ENCODE results near the gene RASGRF2. TPM values are rescaled to one million over a fixed set of nuclear protein-coding genes. Genes with fewer than 3 reads are reported as not detected.

The RASGRF2 gene
- total RNA-seq, 2 donors from 2014 or later, result 6.9 to 13.9 TPM

DNA sequence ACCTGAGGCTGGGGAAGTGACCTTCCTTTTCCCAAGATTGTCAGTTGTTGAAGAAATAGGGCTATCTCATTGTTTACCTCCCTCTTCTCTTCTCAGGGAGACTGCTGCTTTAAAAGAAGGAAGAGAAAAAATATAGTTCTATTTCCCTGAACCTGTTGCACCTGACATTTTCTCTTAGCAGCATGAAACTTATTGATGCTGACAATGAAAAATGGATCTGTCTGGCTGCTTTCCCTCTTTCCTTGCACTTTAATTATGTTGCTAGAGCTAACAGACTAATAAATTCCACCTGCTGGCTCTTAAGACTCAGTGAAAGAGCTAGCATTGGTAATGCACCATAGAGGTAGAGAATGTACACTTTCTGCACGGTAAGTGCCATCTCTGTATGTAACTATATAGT is 266.8 kb downstream of the RASGRF2 start:
- H3K4me1 ChIP-seq (ENCODE audit: control insufficient read depth in 1 of 2, low read depth in 2 of 2), result peaks cover 2 to 4% of the 10 kb centered on the region in 2 donors
- H3K36me3 ChIP-seq, result no peaks in the 10 kb centered on the region
- TF ChIP-seq, protein P1, sequence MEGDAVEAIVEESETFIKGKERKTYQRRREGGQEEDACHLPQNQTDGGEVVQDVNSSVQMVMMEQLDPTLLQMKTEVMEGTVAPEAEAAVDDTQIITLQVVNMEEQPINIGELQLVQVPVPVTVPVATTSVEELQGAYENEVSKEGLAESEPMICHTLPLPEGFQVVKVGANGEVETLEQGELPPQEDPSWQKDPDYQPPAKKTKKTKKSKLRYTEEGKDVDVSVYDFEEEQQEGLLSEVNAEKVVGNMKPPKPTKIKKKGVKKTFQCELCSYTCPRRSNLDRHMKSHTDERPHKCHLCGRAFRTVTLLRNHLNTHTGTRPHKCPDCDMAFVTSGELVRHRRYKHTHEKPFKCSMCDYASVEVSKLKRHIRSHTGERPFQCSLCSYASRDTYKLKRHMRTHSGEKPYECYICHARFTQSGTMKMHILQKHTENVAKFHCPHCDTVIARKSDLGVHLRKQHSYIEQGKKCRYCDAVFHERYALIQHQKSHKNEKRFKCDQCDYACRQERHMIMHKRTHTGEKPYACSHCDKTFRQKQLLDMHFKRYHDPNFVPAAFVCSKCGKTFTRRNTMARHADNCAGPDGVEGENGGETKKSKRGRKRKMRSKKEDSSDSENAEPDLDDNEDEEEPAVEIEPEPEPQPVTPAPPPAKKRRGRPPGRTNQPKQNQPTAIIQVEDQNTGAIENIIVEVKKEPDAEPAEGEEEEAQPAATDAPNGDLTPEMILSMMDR (IDR thresholded peaks at IDR 0.05), result no peak
- H3K4me3 ChIP-seq, result no peak overlapping the region
- no peaks in the 10 kb centered on the region for H3K27me3 ChIP-seq (replicated peaks; ENCODE audit: insufficient read depth)
- ATAC-seq (ENCODE audit: insufficient number of reproducible peaks, low FRiP score, low read depth) (no peak), DNase-seq (ENCODE audit: low spot score) (no peak)
- no peaks in the 10 kb centered on the region for H3K9me3 ChIP-seq
- H3K27ac ChIP-seq, result no peak overlapping the region

DNA sequence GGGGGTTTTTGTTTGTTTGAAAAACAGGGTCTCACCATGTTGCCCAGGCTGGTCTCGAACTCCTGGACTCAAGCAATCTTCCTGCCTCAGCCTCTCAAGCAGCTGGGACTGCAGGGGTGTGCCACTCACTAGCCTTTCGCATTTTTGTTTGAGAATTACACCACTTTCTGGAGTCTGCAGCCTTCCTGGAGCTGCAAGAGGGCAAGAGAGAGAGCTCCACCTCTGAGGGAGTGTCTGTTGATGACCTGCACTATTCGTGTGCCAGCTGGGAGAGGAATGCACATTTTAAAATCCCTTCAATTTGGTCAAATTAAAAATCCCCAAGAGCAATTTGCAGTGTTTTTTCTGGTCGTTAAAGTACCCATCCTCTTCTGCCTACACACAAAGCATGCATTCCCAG is 267.9 kb downstream of the RASGRF2 start:
- no peaks in the 10 kb centered on the region for H3K27me3 ChIP-seq (replicated peaks; ENCODE audit: insufficient read depth)
- TF ChIP-seq, protein P1 (IDR thresholded peaks at IDR 0.05), result no peak
- ATAC-seq (ENCODE audit: insufficient number of reproducible peaks, low FRiP score, low read depth) (no peak), DNase-seq (ENCODE audit: low spot score) (no peak)
- no peak overlapping the region for H3K4me3 ChIP-seq
- H3K9me3 ChIP-seq, result no peaks in the 10 kb centered on the region
- H3K4me1 ChIP-seq (ENCODE audit: control insufficient read depth in 1 of 2, low read depth in 2 of 2), result peaks cover 10 to 15% of the 10 kb centered on the region in 2 donors
- H3K36me3 ChIP-seq, result no peaks in the 10 kb centered on the region
- no peak overlapping the region for H3K27ac ChIP-seq

DNA sequence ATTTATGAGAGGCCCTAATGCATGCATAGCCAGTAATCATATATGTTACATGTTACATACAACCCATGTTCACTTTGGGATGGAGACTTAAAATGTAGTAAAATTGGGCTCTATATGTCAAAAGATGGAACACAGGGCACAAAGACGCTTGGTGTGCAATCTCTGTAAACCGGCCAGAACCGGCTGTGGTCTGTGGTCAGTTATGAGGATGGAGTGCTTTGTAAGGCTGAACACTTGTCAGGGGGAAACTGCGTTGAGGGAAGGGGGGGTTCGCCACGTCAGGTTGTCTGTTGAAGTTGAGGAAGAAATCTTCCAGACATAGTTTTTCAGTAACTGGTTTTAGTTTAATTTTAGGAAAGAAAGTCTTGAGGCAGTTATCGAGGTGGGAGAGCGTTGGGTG is 270.3 kb downstream of the RASGRF2 start:
- DNase-seq (ENCODE audit: low spot score) (no peak), ATAC-seq (ENCODE audit: insufficient number of reproducible peaks, low FRiP score, low read depth) (no peak)
- H3K4me3 ChIP-seq, result no peak overlapping the region
- H3K4me1 ChIP-seq (ENCODE audit: control insufficient read depth in 1 of 2, low read depth in 2 of 2), result peaks cover 23 to 37% of the 10 kb centered on the region in 2 donors
- no peak overlapping the region for H3K27ac ChIP-seq
- H3K9me3 ChIP-seq, result no peaks in the 10 kb centered on the region
- no peaks in the 10 kb centered on the region for H3K27me3 ChIP-seq (replicated peaks; ENCODE audit: insufficient read depth)
- TF ChIP-seq, protein P1 (IDR thresholded peaks at IDR 0.05), result no peak
- no peaks in the 10 kb centered on the region for H3K36me3 ChIP-seq

DNA sequence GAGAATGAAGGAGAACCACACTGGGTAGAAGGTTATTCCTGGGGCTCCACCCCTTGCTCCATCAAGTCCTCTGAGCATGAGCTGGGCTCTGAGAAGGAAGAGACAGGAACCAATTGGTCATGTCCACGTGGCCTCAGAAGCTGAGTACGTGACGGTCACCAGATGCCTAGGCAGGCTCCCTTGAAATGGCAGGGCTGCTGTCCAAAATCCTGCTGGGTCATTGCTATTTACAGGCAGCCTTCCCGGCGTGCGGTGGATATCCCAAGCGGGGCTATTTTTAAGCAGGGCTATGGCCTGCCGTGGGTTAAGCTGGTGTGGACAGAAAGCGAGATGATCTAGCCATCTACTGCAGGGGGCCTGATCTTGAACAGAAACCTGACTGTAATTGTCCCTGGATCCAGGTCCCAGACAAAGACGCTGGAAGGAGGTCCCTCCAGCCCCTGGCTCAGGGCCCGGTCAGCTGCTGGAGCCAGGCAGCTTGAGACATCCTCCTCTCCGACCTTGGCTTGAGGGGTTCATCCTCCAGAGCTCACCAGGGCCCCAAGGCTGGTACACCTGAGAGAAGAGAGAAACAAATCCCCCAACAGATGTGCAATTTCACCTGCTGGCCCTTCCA is 272.4 kb downstream of the RASGRF2 start:
- ATAC-seq (ENCODE audit: insufficient number of reproducible peaks, low FRiP score, low read depth) (peak; percentile 87), DNase-seq (ENCODE audit: low spot score) (peak; percentile 81)
- TF ChIP-seq, protein P1 (IDR thresholded peaks at IDR 0.05), result no peak
- peak overlapping the region; percentile 68 for H3K4me3 ChIP-seq
- no peaks in the 10 kb centered on the region for H3K36me3 ChIP-seq
- no peaks in the 10 kb centered on the region for H3K9me3 ChIP-seq
- H3K27ac ChIP-seq, result peak overlapping the region; percentile 95 to 96
- H3K27me3 ChIP-seq (replicated peaks; ENCODE audit: insufficient read depth), result no peaks in the 10 kb centered on the region
- H3K4me1 ChIP-seq (ENCODE audit: control insufficient read depth in 1 of 2, low read depth in 2 of 2), result peaks cover 31 to 53% of the 10 kb centered on the region in 2 donors

DNA sequence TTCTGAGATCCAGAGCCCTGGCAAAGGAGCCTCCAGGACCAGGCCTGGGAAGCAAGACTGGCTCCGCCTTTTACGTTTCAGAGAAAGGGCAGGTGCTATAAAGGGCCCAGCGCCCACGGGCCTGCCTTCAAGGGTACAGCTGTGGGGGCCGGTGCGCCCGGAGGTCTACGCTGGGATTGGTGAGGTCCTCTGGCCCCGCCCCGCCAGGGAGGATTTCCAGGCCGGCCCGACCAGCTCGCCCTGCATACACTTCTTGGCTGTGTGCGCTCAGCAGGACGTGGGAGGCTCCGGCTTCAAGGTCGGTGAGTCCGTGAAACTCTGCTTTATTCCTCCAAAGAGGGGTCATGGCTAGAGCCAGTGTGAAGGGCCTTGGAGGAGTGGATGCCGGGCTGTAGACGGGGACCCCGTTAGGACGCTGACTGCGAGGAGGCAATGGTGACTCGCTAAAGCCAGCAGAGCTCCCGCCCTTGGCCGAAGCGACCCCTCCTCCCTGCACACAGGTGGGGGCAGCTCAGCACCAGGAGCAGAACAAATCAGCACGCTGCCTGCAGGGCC is 273.0 kb downstream of the RASGRF2 start, which contains the start of gene CKMT2:
Gene CKMT2 (plus strand): TSS at position 243 of the 555 bp plus-strand sequence. CDS start 17,811 bp downstream, outside the sequence.
- peak within 1 kb of the TSS; percentile 95 to 96 for H3K27ac ChIP-seq
- peak; percentile 38 for DNase-seq (ENCODE audit: low spot score)
- TF ChIP-seq, protein P1 (IDR thresholded peaks at IDR 0.05), result no peak

More for the DNA sequence above, 273.0 kb downstream of the RASGRF2 start, which contains the start of gene CKMT2:
- Histone ChIP-seq H3K9me3 (no peaks in the 10 kb centered on the region), H3K36me3 (no peaks in the 10 kb centered on the region), H3K4me1 (ENCODE audit: control insufficient read depth in 1 of 2, low read depth in 2 of 2) (peaks cover 31 to 53% of the 10 kb centered on the region in 2 donors), H3K4me3 (peak within 1 kb of the TSS; percentile 68), H3K27me3 (replicated peaks; ENCODE audit: insufficient read depth) (no peaks in the 10 kb centered on the region)
- ATAC-seq (ENCODE audit: insufficient number of reproducible peaks, low FRiP score, low read depth), result peak; percentile 64
